Measurements from ENCODE around the gene ARF3.

The ARF3 gene

DNA sequence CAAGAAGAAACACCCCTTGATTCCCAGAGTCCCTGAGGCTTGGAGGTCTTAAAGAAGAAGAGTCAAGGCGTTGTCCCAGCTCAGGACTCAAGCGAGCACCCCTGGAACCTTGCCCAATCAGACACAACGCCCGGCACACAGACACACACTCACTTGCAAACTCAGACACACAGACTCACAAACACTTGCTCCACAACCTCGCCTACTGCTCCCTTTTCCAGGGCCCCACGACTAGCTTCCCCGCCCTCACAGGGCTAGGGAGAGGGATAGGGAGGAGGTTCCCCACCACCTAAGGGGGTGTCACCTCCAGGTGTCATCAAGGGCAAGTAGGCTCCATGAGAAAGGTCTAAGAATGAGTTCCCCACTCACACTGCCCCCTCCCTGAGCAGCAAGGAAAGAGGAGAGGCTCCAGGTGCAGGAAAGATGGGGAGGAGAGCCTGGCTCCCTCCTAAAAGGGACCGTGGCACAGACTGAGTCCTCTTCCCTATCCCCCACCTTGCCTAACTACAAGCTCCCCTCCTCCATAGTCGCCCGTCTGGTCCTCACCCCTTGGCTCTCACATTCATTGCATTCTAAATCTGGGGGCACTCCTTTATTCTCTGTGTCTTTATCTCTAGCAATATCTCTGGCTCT, 13.5 kb upstream of the ARF3 start:
- no peak overlapping the region for H2AK5ac ChIP-seq (ENCODE audit: low read length, severe bottlenecking)
- peak overlapping the region; percentile 50 for H3K4me2 ChIP-seq (ENCODE audit: low read length, poor library complexity, severe bottlenecking)
- H3K18ac ChIP-seq (ENCODE audit: low read depth in 1 of 2, low read length in 2 of 2), result no peak overlapping the region
- no peaks in the 10 kb centered on the region for H3K36me3 ChIP-seq (ENCODE audit: control insufficient read depth in 1 of 2, insufficient read depth in 2 of 2, low read depth in 1 of 2, low read length in 2 of 2)
- peaks cover 91 to 93% of the 10 kb centered on the region in 2 experiments for H3K27me3 ChIP-seq (ENCODE audit: control insufficient read depth in 1 of 2, insufficient read depth in 1 of 2, low read length in 2 of 2)
- H3K4ac ChIP-seq (ENCODE audit: low read depth in 1 of 2, low read length in 2 of 2), result no peak overlapping the region
- peak overlapping the region in 1 of 2 experiments; percentile 65 for H3K4me3 ChIP-seq (ENCODE audit: insufficient read depth in 1 of 2, low read depth in 1 of 2, low read length in 2 of 2)
- no peak overlapping the region for H3K23ac ChIP-seq (ENCODE audit: low read length in 2 of 2)
- H2AFZ ChIP-seq (ENCODE audit: low read depth, low read length), result no peak overlapping the region
- no peak overlapping the region for H4K8ac ChIP-seq (ENCODE audit: low read length)
- peaks cover 38% of the 10 kb centered on the region for H3K4me1 ChIP-seq (ENCODE audit: control insufficient read depth, insufficient read depth, low read depth, low read length)
- no peaks in the 10 kb centered on the region for H3K79me1 ChIP-seq (replicated peaks; ENCODE audit: low read length, poor library complexity, severe bottlenecking)
- 11% methylated on average over 7 of the region's 10 CpGs for WGBS
- H3K9ac ChIP-seq (ENCODE audit: low read length), result no peak overlapping the region
- H2BK120ac ChIP-seq (ENCODE audit: low read depth, low read length), result no peak overlapping the region
- H3K9me3 ChIP-seq (ENCODE audit: control insufficient read depth, low read length), result no peaks in the 10 kb centered on the region
- H4K91ac ChIP-seq (ENCODE audit: low read length), result no peak overlapping the region
- DNase-seq, result no peak
- H3K27ac ChIP-seq (ENCODE audit: low read length, poor library complexity, severe bottlenecking), result no peak overlapping the region
- H2BK15ac ChIP-seq (ENCODE audit: low read depth, poor library complexity, severe bottlenecking), result no peak overlapping the region
- no peak overlapping the region for H2BK12ac ChIP-seq (ENCODE audit: low read length in 2 of 2)
- H3K14ac ChIP-seq (ENCODE audit: low read length in 2 of 2), result no peak overlapping the region
- no peak overlapping the region for H2BK5ac ChIP-seq (ENCODE audit: low read depth, low read length, poor library complexity, severe bottlenecking)

DNA sequence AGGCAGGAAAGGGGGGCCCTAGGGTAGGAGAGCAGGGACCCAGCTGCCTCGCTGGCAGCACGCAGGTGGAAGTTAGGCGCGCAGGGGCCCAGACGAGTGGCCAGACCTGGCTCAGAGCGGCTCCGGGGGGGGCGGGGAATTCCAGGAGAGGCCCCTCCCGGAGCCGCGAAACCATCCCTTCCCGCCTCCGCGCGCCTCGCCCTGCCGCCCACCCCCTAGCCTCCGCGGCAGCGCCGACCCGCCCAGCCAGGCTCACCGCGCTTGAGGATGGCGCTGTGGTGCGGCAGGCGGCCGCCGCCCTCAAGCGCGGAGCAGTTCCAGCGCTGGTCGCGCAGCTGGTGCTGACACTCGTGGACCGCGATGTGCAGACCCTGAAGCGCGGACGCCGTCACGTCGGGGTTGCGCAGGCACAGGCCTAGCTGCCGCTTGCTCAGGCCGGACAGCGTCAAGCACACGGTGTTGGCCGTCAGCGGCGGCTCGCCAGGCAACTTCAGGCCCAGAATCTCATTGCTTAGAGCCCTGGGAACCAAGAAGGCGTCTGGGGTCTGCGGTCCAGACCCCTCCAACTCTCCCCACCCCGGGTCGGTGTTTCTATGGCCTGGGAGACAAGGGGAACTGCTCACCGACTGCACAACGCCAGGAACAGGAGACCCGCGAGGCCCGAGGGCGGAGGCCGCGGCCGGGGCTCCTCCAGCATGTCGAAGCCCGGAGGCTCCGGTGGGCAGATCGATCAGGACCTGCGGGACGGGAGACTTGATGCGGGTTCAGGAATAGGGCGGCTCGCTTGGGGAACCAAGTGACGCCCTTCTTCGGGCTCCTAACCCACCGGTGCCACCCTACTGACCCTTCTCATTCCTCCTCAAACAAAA, 12.8 kb upstream of the ARF3 start:
- Histone ChIP-seq H3K4me3 (ENCODE audit: insufficient read depth in 1 of 2, low read depth in 1 of 2, low read length in 2 of 2) (peak overlapping the region; percentile 24 to 41), H3K18ac (ENCODE audit: low read depth in 1 of 2, low read length in 2 of 2) (no peak overlapping the region), H2BK120ac (ENCODE audit: low read depth, low read length) (no peak overlapping the region), H4K8ac (ENCODE audit: low read length) (peak overlapping the region; percentile 72), H2BK12ac (ENCODE audit: low read length in 2 of 2) (peak overlapping the region in 1 of 2 experiments; percentile 23), H2BK15ac (ENCODE audit: low read depth, poor library complexity, severe bottlenecking) (no peak overlapping the region), H3K4me1 (ENCODE audit: control insufficient read depth, insufficient read depth, low read depth, low read length) (peaks cover 38% of the 10 kb centered on the region), H3K4me2 (ENCODE audit: low read length, poor library complexity, severe bottlenecking) (peak overlapping the region; percentile 51), H3K79me1 (replicated peaks; ENCODE audit: low read length, poor library complexity, severe bottlenecking) (no peaks in the 10 kb centered on the region), H3K27me3 (ENCODE audit: control insufficient read depth in 1 of 2, insufficient read depth in 1 of 2, low read length in 2 of 2) (peaks cover 89 to 91% of the 10 kb centered on the region in 2 experiments), H2AFZ (ENCODE audit: low read depth, low read length) (no peak overlapping the region), H3K14ac (ENCODE audit: low read length in 2 of 2) (peak overlapping the region in 1 of 2 experiments; percentile 75), H4K91ac (ENCODE audit: low read length) (no peak overlapping the region), H3K27ac (ENCODE audit: low read length, poor library complexity, severe bottlenecking) (no peak overlapping the region), H2AK5ac (ENCODE audit: low read length, severe bottlenecking) (no peak overlapping the region), H3K23ac (ENCODE audit: low read length in 2 of 2) (peak overlapping the region in 1 of 2 experiments; percentile 23), H2BK5ac (ENCODE audit: low read depth, low read length, poor library complexity, severe bottlenecking) (no peak overlapping the region), H3K36me3 (ENCODE audit: control insufficient read depth in 1 of 2, insufficient read depth in 2 of 2, low read depth in 1 of 2, low read length in 2 of 2) (no peaks in the 10 kb centered on the region), H3K9ac (ENCODE audit: low read length) (no peak overlapping the region), H3K4ac (ENCODE audit: low read depth in 1 of 2, low read length in 2 of 2) (no peak overlapping the region), H3K9me3 (ENCODE audit: control insufficient read depth, low read length) (no peaks in the 10 kb centered on the region)
- WGBS, result 6% methylated on average over 73 of the region's 77 CpGs
- peak; percentile 39 for DNase-seq

DNA sequence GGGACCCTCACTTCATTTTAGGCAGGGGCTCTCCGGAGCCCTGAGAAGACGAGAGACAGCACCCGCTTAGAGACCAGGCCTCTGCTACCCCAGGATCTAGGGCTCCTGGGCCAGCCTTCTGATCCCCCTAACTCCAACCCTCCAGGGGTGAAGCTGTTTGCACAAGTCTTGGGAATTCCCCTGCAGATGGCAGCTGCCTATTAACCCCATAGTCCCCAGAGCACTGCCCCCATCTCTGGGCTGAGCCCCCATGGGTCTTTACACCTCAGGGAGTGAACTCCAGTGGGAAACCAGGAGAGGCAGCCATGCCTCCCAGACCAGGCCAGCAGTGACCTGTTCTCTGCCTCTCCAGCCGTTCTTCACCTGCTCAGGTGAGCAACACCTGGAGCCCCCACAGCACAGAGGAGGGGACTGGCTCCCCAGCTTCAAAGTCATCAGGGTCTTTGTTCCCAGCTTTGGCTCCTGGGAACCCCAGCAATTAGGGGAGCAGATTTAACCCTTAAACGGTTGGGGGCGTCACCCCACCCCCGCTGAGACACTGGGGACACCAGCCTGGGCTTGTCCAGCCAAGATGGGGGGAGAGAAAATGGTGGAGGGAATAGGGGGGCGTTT, 12.0 kb upstream of the ARF3 start:
- Histone ChIP-seq H3K79me1 (replicated peaks; ENCODE audit: low read length, poor library complexity, severe bottlenecking) (no peaks in the 10 kb centered on the region), H3K4ac (ENCODE audit: low read depth in 1 of 2, low read length in 2 of 2) (no peak overlapping the region), H3K14ac (ENCODE audit: low read length in 2 of 2) (no peak overlapping the region), H2BK12ac (ENCODE audit: low read length in 2 of 2) (no peak overlapping the region), H3K23ac (ENCODE audit: low read length in 2 of 2) (no peak overlapping the region), H4K8ac (ENCODE audit: low read length) (no peak overlapping the region), H2BK5ac (ENCODE audit: low read depth, low read length, poor library complexity, severe bottlenecking) (no peak overlapping the region), H3K4me3 (ENCODE audit: insufficient read depth in 1 of 2, low read depth in 1 of 2, low read length in 2 of 2) (no peak overlapping the region), H3K27ac (ENCODE audit: low read length, poor library complexity, severe bottlenecking) (no peak overlapping the region), H3K36me3 (ENCODE audit: control insufficient read depth in 1 of 2, insufficient read depth in 2 of 2, low read depth in 1 of 2, low read length in 2 of 2) (no peaks in the 10 kb centered on the region), H2BK120ac (ENCODE audit: low read depth, low read length) (no peak overlapping the region), H3K27me3 (ENCODE audit: control insufficient read depth in 1 of 2, insufficient read depth in 1 of 2, low read length in 2 of 2) (peaks cover 89 to 91% of the 10 kb centered on the region in 2 experiments), H3K9ac (ENCODE audit: low read length) (no peak overlapping the region), H2AFZ (ENCODE audit: low read depth, low read length) (no peak overlapping the region), H4K91ac (ENCODE audit: low read length) (no peak overlapping the region), H3K9me3 (ENCODE audit: control insufficient read depth, low read length) (no peaks in the 10 kb centered on the region), H3K18ac (ENCODE audit: low read depth in 1 of 2, low read length in 2 of 2) (no peak overlapping the region), H3K4me1 (ENCODE audit: control insufficient read depth, insufficient read depth, low read depth, low read length) (peaks cover 38% of the 10 kb centered on the region), H3K4me2 (ENCODE audit: low read length, poor library complexity, severe bottlenecking) (no peak overlapping the region), H2BK15ac (ENCODE audit: low read depth, poor library complexity, severe bottlenecking) (no peak overlapping the region), H2AK5ac (ENCODE audit: low read length, severe bottlenecking) (no peak overlapping the region)
- 44% methylated on average over 8 of the region's 8 CpGs for WGBS
- DNase-seq, result no peak

DNA sequence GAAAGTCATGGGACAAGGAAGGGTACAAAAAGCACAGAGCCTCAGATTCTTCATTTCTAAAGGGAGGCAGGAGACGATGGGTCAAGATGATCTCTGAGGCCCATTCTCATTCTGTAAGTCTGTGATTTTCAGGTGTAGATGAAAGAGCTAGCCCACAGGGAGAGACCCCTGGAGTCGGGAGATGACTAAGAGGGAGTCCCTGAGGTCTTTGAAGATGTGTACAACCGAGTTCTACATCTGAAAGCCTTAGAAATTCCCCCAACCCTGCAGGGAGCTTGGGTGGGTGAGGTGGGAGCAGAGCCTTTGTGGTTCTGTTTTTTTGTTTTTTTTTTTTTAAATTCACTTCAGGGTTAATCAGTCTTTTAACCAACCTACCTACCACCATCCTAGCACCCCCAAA, 11.2 kb upstream of the ARF3 start:
- Histone ChIP-seq H2AFZ (ENCODE audit: low read depth, low read length) (no peak overlapping the region), H3K4me2 (ENCODE audit: low read length, poor library complexity, severe bottlenecking) (no peak overlapping the region), H3K4ac (ENCODE audit: low read depth in 1 of 2, low read length in 2 of 2) (no peak overlapping the region), H3K18ac (ENCODE audit: low read depth in 1 of 2, low read length in 2 of 2) (no peak overlapping the region), H3K9me3 (ENCODE audit: control insufficient read depth, low read length) (no peaks in the 10 kb centered on the region), H3K14ac (ENCODE audit: low read length in 2 of 2) (no peak overlapping the region), H2BK15ac (ENCODE audit: low read depth, poor library complexity, severe bottlenecking) (no peak overlapping the region), H2AK5ac (ENCODE audit: low read length, severe bottlenecking) (no peak overlapping the region), H4K8ac (ENCODE audit: low read length) (no peak overlapping the region), H3K36me3 (ENCODE audit: control insufficient read depth in 1 of 2, insufficient read depth in 2 of 2, low read depth in 1 of 2, low read length in 2 of 2) (no peaks in the 10 kb centered on the region), H3K9ac (ENCODE audit: low read length) (no peak overlapping the region), H2BK12ac (ENCODE audit: low read length in 2 of 2) (no peak overlapping the region), H3K4me3 (ENCODE audit: insufficient read depth in 1 of 2, low read depth in 1 of 2, low read length in 2 of 2) (no peak overlapping the region), H4K91ac (ENCODE audit: low read length) (no peak overlapping the region), H3K27ac (ENCODE audit: low read length, poor library complexity, severe bottlenecking) (no peak overlapping the region), H3K23ac (ENCODE audit: low read length in 2 of 2) (no peak overlapping the region), H3K4me1 (ENCODE audit: control insufficient read depth, insufficient read depth, low read depth, low read length) (peaks cover 34% of the 10 kb centered on the region), H2BK120ac (ENCODE audit: low read depth, low read length) (no peak overlapping the region), H3K79me1 (replicated peaks; ENCODE audit: low read length, poor library complexity, severe bottlenecking) (no peaks in the 10 kb centered on the region), H2BK5ac (ENCODE audit: low read depth, low read length, poor library complexity, severe bottlenecking) (no peak overlapping the region), H3K27me3 (ENCODE audit: control insufficient read depth in 1 of 2, insufficient read depth in 1 of 2, low read length in 2 of 2) (peaks cover 82 to 83% of the 10 kb centered on the region in 2 experiments)
- WGBS, result 25% methylated on average over 3 of the region's 3 CpGs
- DNase-seq, result no peak
